IPS-20b (cell line): ENCODE measurements around the gene APOA1.

Source experiments
- H3K27ac ChIP-seq: one replicate; pipeline ENCODE4 v1.5.1; 2013; ENCODE audit warnings: low read length
- H3K27me3 ChIP-seq: 2 replicates; pipeline ENCODE4 v1.6.1; 2013; ENCODE audit warnings: mild to moderate bottlenecking, low read length, inconsistent platforms; ENCODE audit not compliant: insufficient read depth
- H3K36me3 ChIP-seq: 2 replicates; pipeline ENCODE4 v1.6.1; 2013; ENCODE audit warnings: low read depth, mild to moderate bottlenecking, inconsistent platforms, low read length, moderate library complexity; ENCODE audit not compliant: insufficient read depth
- H3K4me1 ChIP-seq: 2 replicates; pipeline ENCODE4 v1.6.1; 2013; ENCODE audit warnings: mild to moderate bottlenecking, control low read depth, inconsistent platforms, low read length, moderate library complexity; ENCODE audit not compliant: insufficient read depth
- H3K4me3 ChIP-seq: 2 replicates; pipeline ENCODE4 v1.5.1; 2013; ENCODE audit warnings: mild to moderate bottlenecking, low read length, inconsistent platforms
- H3K9ac ChIP-seq: 2 replicates; pipeline ENCODE4 v1.6.1; 2013; ENCODE audit warnings: low read depth, mild to moderate bottlenecking, inconsistent platforms, low read length, moderate library complexity
- H3K9me3 ChIP-seq: 2 replicates; pipeline ENCODE4 v1.6.1; 2013; ENCODE audit warnings: mild to moderate bottlenecking, low read depth, low read length, inconsistent platforms; ENCODE audit not compliant: insufficient read depth

APOA1 gene

DNA sequence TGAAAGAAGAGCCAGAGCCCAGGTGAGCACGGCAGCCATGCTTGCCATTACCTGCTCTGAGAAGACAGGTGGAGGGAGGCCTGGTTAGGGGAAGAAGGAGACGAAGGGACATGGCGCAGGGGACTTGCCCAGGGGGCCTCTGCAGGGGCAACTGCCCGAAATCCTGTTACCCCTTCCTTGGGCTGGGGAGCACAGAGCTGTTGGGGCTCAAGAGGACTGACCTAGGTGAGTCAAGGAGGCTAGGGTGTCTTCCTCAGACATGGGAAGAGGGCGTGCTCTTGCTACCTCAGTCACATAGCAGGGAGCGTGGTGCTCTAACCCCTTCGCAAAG, 45.6 kb downstream of the APOA1 start, which contains the start of gene APOA5:
TSS of gene APOA5 (minus strand) at position 67 of the 331 bp plus-strand sequence. CDS start at position 48, 19 bp downstream.
- Histone ChIP-seq H3K4me3 (peak within 1 kb of the TSS; percentile 26; the same call in 1 of the 2 replicates), H3K36me3 (peaks cover 1% of the 10 kb centered on the region), H3K4me1 (peaks cover 8% of the 10 kb centered on the region), H3K27ac (no peak within 1 kb of the TSS), H3K9ac (peak within 1 kb of the TSS; percentile 29; the same call in 1 of the 2 replicates), H3K9me3 (no peaks in the 10 kb centered on the region), H3K27me3 (peaks cover 31% of the 10 kb centered on the region)

DNA sequence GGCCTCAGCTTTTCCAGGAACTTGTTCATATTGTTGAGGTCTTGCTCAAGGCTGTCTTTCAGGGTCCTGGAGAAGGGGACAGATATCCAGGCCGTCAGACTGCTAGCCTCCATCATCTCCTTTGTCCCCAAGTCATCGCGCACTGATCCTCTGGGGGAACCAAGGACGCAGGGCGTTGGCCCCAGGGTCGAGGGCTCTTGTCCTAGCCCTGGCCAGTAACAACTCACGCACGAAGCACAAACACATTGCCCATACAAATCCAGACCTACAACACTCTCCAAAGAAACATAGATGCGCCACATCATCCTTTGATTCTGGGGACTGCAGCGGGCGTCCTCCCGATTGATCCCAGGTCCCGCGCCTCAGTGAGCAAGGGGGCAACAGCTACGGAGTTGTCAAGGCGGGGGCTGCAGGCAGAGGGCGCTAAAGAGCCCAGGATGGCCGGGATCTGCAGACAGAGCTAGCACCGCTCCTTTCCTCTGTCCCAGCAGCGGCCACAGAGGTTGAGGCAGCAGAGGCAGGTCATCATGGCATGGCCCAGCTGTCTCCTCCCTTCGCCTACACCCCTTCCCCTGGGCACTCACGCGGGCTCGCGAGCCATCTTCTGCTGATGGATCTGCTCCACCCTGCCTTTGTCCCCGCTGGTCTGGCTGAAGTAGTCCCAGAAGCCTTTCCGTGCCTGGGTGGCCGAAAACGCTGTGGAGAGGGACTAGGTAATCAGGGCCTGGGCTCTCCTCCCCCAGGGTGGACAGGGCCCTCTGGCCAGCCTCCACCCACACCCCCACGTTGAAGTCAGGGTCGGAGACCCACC, 46.2 kb downstream of the APOA1 start:
- Histone ChIP-seq H3K27ac (no peak overlapping the region), H3K4me1 (peaks cover 9% of the 10 kb centered on the region), H3K36me3 (peaks cover 7% of the 10 kb centered on the region), H3K9me3 (no peaks in the 10 kb centered on the region), H3K9ac (peak overlapping the region; percentile 29; the same call in 1 of the 2 replicates), H3K4me3 (peak overlapping the region; percentile 26; the same call in 1 of the 2 replicates), H3K27me3 (peaks cover 31% of the 10 kb centered on the region)

DNA sequence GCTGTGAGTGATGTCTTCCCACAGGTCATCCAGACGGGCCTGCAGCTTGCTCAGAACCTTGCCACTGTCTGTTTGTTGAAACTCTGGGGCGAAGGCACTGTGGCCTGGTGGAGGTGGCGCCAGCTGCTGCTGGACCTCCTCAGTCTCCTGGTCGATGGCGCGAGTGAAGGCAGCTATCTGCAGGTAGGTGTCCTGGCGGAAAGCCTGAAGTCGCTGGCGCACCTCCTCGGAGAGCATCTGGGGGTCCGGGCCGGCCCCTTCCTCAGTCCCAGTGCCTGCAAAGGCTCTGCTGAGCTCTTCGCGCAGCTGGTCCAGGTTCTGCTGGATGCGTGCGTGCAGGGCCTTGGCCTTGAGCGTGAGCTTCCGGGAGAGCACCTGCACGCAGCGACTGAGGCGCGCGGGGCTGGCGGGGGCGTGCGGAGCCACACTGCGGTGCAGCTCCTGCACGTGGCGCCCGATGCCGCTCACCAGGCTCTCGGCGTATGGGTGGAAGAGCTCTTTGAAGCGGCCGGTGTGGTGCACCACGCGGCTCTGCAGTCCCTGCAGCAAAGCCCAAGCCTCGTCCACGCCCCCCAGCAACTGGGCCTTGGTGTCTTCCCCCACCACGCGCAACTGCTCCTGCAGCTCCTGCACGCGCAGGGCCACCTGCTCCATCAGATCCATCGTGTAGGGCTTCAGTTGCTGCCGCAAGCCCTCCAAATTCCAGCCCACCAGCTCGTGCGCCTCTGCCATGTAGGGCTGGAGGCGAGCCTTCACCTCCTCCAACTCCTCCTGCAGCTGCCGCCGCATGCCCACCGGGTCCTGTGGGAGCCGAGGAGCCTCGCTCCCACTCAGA, 47.0 kb downstream of the APOA1 start:
- H3K9ac ChIP-seq, result no peak overlapping the region
- peaks cover 15% of the 10 kb centered on the region for H3K36me3 ChIP-seq
- no peak overlapping the region for H3K27ac ChIP-seq
- no peaks in the 10 kb centered on the region for H3K9me3 ChIP-seq
- H3K4me3 ChIP-seq, result no peak overlapping the region
- H3K27me3 ChIP-seq, result peaks cover 31% of the 10 kb centered on the region
- peaks cover 9% of the 10 kb centered on the region for H3K4me1 ChIP-seq

DNA sequence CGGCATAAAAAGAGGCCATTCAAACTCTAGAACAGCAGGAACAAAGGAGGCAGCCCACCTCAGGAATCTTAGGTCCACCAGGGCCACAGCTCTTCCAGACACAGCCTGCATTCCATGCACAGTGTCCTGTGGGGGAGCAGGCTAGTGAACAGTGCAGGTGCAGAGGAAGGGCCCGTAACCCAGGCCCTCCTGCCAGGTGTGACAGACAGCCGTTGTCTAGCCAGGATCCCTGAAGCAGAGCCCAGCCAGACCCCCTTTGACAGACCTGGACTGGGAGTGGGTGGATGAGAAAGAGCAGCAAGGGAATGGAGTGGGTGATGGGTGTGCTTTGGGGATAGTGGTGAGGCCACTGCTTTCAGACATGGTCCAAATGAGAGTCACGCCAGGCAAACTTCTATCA, 48.4 kb downstream of the APOA1 start:
- peaks cover 29% of the 10 kb centered on the region for H3K36me3 ChIP-seq
- H3K4me3 ChIP-seq, result no peak overlapping the region
- no peaks in the 10 kb centered on the region for H3K9me3 ChIP-seq
- H3K9ac ChIP-seq, result no peak overlapping the region
- H3K27ac ChIP-seq, result no peak overlapping the region
- H3K4me1 ChIP-seq, result peaks cover 9% of the 10 kb centered on the region
- H3K27me3 ChIP-seq, result peaks cover 31% of the 10 kb centered on the region

DNA sequence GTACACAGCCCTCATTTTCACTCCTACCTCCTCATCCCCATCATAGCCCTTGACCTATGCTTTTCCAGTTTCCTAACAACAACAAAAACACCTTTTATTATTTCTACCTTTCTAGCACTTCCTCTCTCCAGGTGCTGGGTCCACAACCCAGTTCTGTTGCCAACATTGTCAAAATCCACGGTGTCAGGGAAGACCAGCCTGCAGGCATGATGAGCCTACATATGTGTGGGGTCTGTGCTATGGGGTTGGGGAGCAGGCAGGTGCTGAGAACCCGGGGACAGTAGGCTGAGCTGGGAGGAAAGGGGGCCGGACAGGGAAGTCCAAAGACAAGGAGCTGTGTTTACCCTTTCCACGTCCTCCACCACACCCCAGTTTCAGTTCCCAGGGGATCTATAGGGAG, 48.9 kb downstream of the APOA1 start:
- no peak overlapping the region for H3K27ac ChIP-seq
- H3K4me1 ChIP-seq, result peaks cover 9% of the 10 kb centered on the region
- H3K9me3 ChIP-seq, result no peaks in the 10 kb centered on the region
- H3K4me3 ChIP-seq, result peak overlapping the region; percentile 92
- H3K9ac ChIP-seq, result peak overlapping the region; percentile 80; the same call in 1 of the 2 replicates
- peaks cover 33% of the 10 kb centered on the region for H3K36me3 ChIP-seq
- H3K27me3 ChIP-seq, result peaks cover 31% of the 10 kb centered on the region

DNA sequence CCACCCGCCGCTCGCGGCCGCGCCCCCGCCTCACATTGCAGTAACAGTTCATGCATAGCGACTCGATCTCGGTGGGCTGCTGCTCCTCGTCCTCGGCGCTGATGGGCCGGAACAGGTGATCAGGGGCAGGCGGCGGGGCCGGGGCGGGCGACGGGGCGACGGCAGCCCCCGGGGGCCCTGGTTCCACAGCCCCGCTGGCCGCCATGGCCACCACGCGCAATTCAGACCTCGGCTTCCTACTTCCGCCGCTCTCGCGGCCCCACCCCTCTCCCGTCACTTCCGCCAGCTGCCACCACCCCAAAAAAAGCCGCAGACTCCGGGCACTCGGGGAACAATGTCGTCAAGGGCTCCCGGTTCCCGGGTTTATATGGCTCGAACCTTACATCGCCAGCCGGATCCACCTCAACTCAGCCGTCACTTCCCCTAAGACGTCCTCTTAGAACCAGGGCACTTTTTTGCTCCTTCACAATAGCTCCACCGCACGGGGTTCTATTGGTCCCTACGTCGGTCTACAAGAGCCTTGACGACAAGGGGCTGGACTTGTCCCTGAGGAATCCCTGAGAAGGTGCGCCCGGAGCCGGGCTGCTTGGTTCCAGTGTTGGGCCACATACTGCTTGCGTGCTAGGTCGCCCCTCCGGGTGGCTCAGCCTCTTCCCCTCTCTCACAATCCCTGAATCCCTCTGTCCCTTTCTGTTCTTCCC, 49.5 kb downstream of the APOA1 start, which contains the start of gene ZPR1:
TSS of gene ZPR1 (minus strand) at position 238 of the 701 bp plus-strand sequence. CDS start at position 205, 33 bp downstream.
- Histone ChIP-seq H3K27ac (no peak within 1 kb of the TSS), H3K9ac (peak within 1 kb of the TSS; percentile 80), H3K9me3 (no peaks in the 10 kb centered on the region), H3K4me1 (peaks cover 9% of the 10 kb centered on the region), H3K36me3 (peaks cover 39% of the 10 kb centered on the region), H3K4me3 (peak within 1 kb of the TSS; percentile 92), H3K27me3 (peaks cover 31% of the 10 kb centered on the region)

DNA sequence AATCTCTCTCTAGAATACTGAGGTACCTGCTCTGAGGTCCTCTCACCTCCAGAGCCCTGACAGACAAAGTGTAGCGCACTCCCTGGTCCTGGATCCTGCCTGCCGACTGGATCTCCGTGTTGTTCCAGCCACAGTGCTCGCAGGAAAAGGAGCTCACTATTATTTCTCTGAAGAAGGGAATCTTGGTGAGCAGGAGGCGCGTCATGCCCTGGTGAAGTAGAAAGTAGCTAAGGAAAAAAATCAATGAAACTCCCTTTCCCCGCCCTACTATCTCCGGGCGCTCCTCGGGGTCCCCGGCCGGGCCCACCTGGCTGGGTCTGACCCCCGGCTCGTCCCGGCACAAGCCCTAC, 50.0 kb downstream of the APOA1 start:
- H3K27ac ChIP-seq, result no peak overlapping the region
- H3K4me3 ChIP-seq, result peak overlapping the region; percentile 92
- peaks cover 31% of the 10 kb centered on the region for H3K27me3 ChIP-seq
- peaks cover 9% of the 10 kb centered on the region for H3K4me1 ChIP-seq
- H3K9ac ChIP-seq, result peak overlapping the region; percentile 80
- peaks cover 45% of the 10 kb centered on the region for H3K36me3 ChIP-seq
- no peaks in the 10 kb centered on the region for H3K9me3 ChIP-seq

DNA sequence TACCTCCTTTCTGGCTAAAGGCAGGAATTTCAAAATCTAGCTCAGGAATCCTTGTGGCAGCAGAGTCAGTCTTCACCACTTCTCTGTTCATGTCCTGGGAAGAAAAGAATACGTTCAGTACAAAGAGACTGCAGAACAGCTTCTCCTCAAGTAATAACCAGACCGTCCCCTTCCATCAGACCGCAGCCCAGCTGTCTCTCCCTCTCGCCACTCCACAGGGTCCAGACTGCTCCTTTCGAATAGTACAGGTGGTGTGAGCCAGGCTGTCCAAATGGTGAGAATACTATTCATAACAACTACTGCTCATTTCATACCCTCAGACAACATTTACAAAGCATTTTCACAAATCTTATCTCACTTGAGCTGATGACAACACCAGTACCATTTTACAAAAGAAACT, 50.5 kb downstream of the APOA1 start:
- Histone ChIP-seq H3K4me3 (peak overlapping the region; percentile 92), H3K27ac (no peak overlapping the region), H3K9ac (peak overlapping the region; percentile 80), H3K27me3 (peaks cover 31% of the 10 kb centered on the region), H3K36me3 (peaks cover 49% of the 10 kb centered on the region), H3K9me3 (no peaks in the 10 kb centered on the region), H3K4me1 (peaks cover 9% of the 10 kb centered on the region)

DNA sequence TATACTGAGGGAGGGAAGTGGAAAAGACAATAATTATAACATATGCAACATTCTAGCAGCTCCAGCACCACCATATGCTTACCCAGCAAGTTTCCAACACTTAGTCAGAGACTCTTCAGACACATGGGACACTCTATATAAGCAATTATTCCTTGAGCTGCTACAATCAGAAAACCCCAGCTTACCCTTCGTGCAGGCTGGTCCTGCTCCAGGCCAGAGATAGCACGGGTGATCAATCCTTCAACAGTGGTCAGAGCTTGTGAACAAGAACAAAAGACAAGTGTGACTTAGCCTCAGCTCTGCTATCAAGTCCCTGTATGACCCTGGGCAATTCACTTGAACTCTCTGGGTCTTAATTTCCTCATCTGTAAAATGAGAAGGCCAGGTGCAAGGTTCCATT, 51.1 kb downstream of the APOA1 start:
- peaks cover 25% of the 10 kb centered on the region for H3K27me3 ChIP-seq
- H3K27ac ChIP-seq, result no peak overlapping the region
- no peak overlapping the region for H3K4me3 ChIP-seq
- peaks cover 9% of the 10 kb centered on the region for H3K4me1 ChIP-seq
- no peaks in the 10 kb centered on the region for H3K9me3 ChIP-seq
- peaks cover 54% of the 10 kb centered on the region for H3K36me3 ChIP-seq
- H3K9ac ChIP-seq, result no peak overlapping the region
